Natural killer cell (primary cell): ENCODE data around the gene MPL. TPM values are rescaled to one million over a fixed set of nuclear protein-coding genes. Genes with fewer than 3 reads are reported as not detected.

Experiments used
- ATAC-seq, 3 donors: fragments of 150-1000 bp in 2 of 3; fragments of 200-7000 bp in 1 of 3; cut with Tn5 transposase; 1 replicate in 1 of 3; 2 replicates in 2 of 3; pipeline ENCODE4 v1.10.0; 2021; ENCODE audit warnings: mild to moderate bottlenecking in 2 of 3, moderate library complexity in 2 of 3
- DNase-seq, 2 donors: peaks; one replicate each; pipeline versions ENCODE4 v3.0.0 to v3.0.0-alpha.2; 2013 to 2021; ENCODE audit warnings: mixed read lengths in 1 of 2
- H3K27ac ChIP-seq: one replicate; pipeline ENCODE4 v1.5.1; 2013; ENCODE audit warnings: mild to moderate bottlenecking, low read length
- H3K27me3 ChIP-seq: one replicate; pipeline ENCODE4 v1.6.1; 2013; ENCODE audit warnings: low read length; ENCODE audit not compliant: control insufficient read depth, insufficient read depth
- H3K36me3 ChIP-seq: one replicate; pipeline ENCODE4 v1.6.1; 2013; ENCODE audit warnings: low read length; ENCODE audit not compliant: control insufficient read depth, insufficient read depth
- H3K4me1 ChIP-seq: one replicate; pipeline ENCODE4 v1.6.1; 2013; ENCODE audit warnings: low read length; ENCODE audit not compliant: control insufficient read depth, insufficient read depth
- H3K4me3 ChIP-seq: one replicate; pipeline ENCODE4 v1.5.1; 2013; ENCODE audit warnings: low read length
- H3K9me3 ChIP-seq: one replicate; pipeline ENCODE4 v1.6.1; 2013; ENCODE audit warnings: low read length; ENCODE audit not compliant: control insufficient read depth, insufficient read depth
- H3K27ac Mint-ChIP-seq, 2 donors: one replicate each; pipeline ENCODE4 v1.8.0; 2022; ENCODE audit warnings: mild to moderate bottlenecking in 2 of 2, mixed read lengths in 2 of 2, moderate library complexity in 1 of 2
- H3K27me3 Mint-ChIP-seq, 2 donors: one replicate each; pipeline ENCODE4 v1.8.0; 2022; ENCODE audit warnings: low read depth in 2 of 2, mixed read lengths in 2 of 2
- H3K36me3 Mint-ChIP-seq: one replicate; pipeline ENCODE4 v1.8.0; 2022; ENCODE audit warnings: mixed read lengths
- H3K4me1 Mint-ChIP-seq, 2 donors: one replicate each; pipeline ENCODE4 v1.8.0; 2022; ENCODE audit warnings: mixed read lengths in 2 of 2
- H3K4me3 Mint-ChIP-seq: one replicate; pipeline ENCODE4 v1.8.0; 2022; ENCODE audit warnings: mild to moderate bottlenecking, moderate library complexity, mixed read lengths
- H3K9me3 Mint-ChIP-seq, 2 donors: one replicate each; pipeline ENCODE4 v1.8.0; 2022; ENCODE audit warnings: mixed read lengths in 2 of 2
- CTCF ChIP-seq: fragments of 200-600 bp; IDR thresholded peaks from one replicate; pipeline ENCODE4 v1.8.0; 2022; ENCODE audit warnings: antibody characterized with exemption
- WGBS: methylation state at CpG from one replicate; pipeline ENCODE4 v1.1.7; 2013; ENCODE audit warnings: missing lambda C conversion rate; ENCODE audit not compliant: insufficient coverage; 5-methylcytosine and 5-hydroxymethylcytosine counted together
- intact Hi-C: fragments of 100-400 bp; cut with micrococcal nuclease; formaldehyde crosslinking; loops from one replicate; pipeline ENCODE4 v1.14.2; 2022
- total RNA-seq, 4 donors: library from RNA; stranded (reverse); fragments of 120-200 nt in 1 of 4; gene quantifications; one replicate each; pipeline versions ENCODE4 v1.2.3 to v1.2.4, GENCODE V29; 2013 to 2022

The MPL gene
- total RNA-seq, 3 donors from 2014 or later (not counting 1 experiment from before 2014, with no cell fraction given) = 0.43 to 1.7 (median 0.48) TPM

- peaks cover 9% of the 10 kb centered on the region for H3K4me1 ChIP-seq
- Mint-ChIP-seq H3K4me3 (no peak overlapping the region), H3K9me3 (no peaks in the 10 kb centered on the region), H3K4me1 (peaks cover 6 to 17% of the 10 kb centered on the region in 2 donors), H3K36me3 (no peaks in the 10 kb centered on the region), H3K27me3 (no peaks in the 10 kb centered on the region), H3K27ac (no peak overlapping the region)
- H3K9me3 ChIP-seq = no peaks in the 10 kb centered on the region
- WGBS = 80% methylated on average over 6 of the region's 7 CpGs
- no peak for ATAC-seq
- no peak for TF ChIP-seq CTCF
- H3K27ac ChIP-seq = no peak overlapping the region
- H3K4me3 ChIP-seq = no peak overlapping the region
- DNase-seq = no peak
- no peaks in the 10 kb centered on the region for H3K36me3 ChIP-seq
- no peaks in the 10 kb centered on the region for H3K27me3 ChIP-seq
- intact Hi-C loops = no loop called here
These were observed 34.7 kb upstream of the MPL start for GRCh38 chr1:43302721-43303470.

- Mint-ChIP-seq H3K9me3 (no peaks in the 10 kb centered on the region), H3K4me1 (peaks cover 6 to 17% of the 10 kb centered on the region in 2 donors), H3K4me3 (no peak overlapping the region), H3K36me3 (no peaks in the 10 kb centered on the region), H3K27me3 (no peaks in the 10 kb centered on the region), H3K27ac (no peak overlapping the region)
- Histone ChIP-seq H3K4me1 (peaks cover 9% of the 10 kb centered on the region), H3K27ac (no peak overlapping the region), H3K36me3 (no peaks in the 10 kb centered on the region), H3K9me3 (no peaks in the 10 kb centered on the region), H3K4me3 (no peak overlapping the region), H3K27me3 (no peaks in the 10 kb centered on the region)
- WGBS = 79% methylated on average over 8 of the region's 8 CpGs
- TF ChIP-seq CTCF = no peak
- ATAC-seq (no peak), DNase-seq (no peak)
- intact Hi-C loops = no loop called here
These were observed 33.9 kb upstream of the MPL start for GRCh38 chr1:43303471-43304313.

- WGBS = 45% methylated on average over 8 of the region's 8 CpGs
- no peak overlapping the region for H3K4me3 ChIP-seq
- TF ChIP-seq CTCF = no peak
- H3K36me3 Mint-ChIP-seq = no peaks in the 10 kb centered on the region
- no peak overlapping the region for H3K27ac ChIP-seq
- no peaks in the 10 kb centered on the region for H3K27me3 ChIP-seq
- DNase-seq = no peak
- H3K4me3 Mint-ChIP-seq = no peak overlapping the region
- peaks cover 6 to 17% of the 10 kb centered on the region in 2 donors for H3K4me1 Mint-ChIP-seq
- no peaks in the 10 kb centered on the region for H3K9me3 Mint-ChIP-seq
- H3K36me3 ChIP-seq = peaks cover under 1% of the 10 kb centered on the region
- H3K9me3 ChIP-seq = no peaks in the 10 kb centered on the region
- H3K27me3 Mint-ChIP-seq = no peaks in the 10 kb centered on the region
- ATAC-seq = no peak
- H3K27ac Mint-ChIP-seq = no peak overlapping the region
- peaks cover 9% of the 10 kb centered on the region for H3K4me1 ChIP-seq
- intact Hi-C loops = no loop called here
These were observed 33.3 kb upstream of the MPL start for GRCh38 chr1:43304314-43304681.
